PFSK-1 (cell line): ENCODE measurements around the gene PEAK1.

Experiments used
- FOXP2 ChIP-seq: optimal IDR thresholded peaks from 2 replicates; pipeline ENCODE3; 2011; ENCODE audit warnings: borderline replicate concordance, control low read depth, inconsistent platforms; ENCODE audit not compliant: insufficient read depth; ENCODE audit errors: extremely low read length, extremely low read depth
- POLR2AphosphoS5 ChIP-seq: IDR thresholded peaks from 2 replicates; pipeline ENCODE4 v1.6.1; 2012; ENCODE audit warnings: low read depth, mild to moderate bottlenecking, control low read depth, low read length, moderate library complexity
- REST ChIP-seq, 2 experiments: IDR thresholded peaks; 2 replicates each; pipeline versions ENCODE4 v1.6.1 to v1.8.0; 2011 to 2012; ENCODE audit warnings: low read depth in 2 of 2, low read length in 2 of 2, control low read depth in 1 of 2, inconsistent platforms in 1 of 2, mild to moderate bottlenecking in 1 of 2, moderate library complexity in 1 of 2; ENCODE audit not compliant: insufficient read depth in 1 of 2
- SIN3A ChIP-seq: IDR thresholded peaks from 2 replicates; pipeline ENCODE4 v1.6.1; 2012; ENCODE audit warnings: mild to moderate bottlenecking, low read length, moderate library complexity, borderline replicate concordance; ENCODE audit not compliant: insufficient read depth
- TAF1 ChIP-seq: IDR thresholded peaks from 2 replicates; pipeline ENCODE4 v1.6.1; 2012; ENCODE audit warnings: low read length, control low read depth, borderline replicate concordance; ENCODE audit not compliant: insufficient read depth

PEAK1 gene

GRCh38 chr15:77099741-77100463, 320.0 kb downstream of the PEAK1 start:
- TF ChIP-seq REST (IDR thresholded peaks at IDR 0.05; ENCODE audit: insufficient read depth in 1 of 2, low read depth in 2 of 2, low read length in 2 of 2) (no peak), TAF1 (no peak), POLR2AphosphoS5 (no peak), SIN3A (no peak), FOXP2 (no peak)

GRCh38 chr15:77098572-77098971, 321.3 kb downstream of the PEAK1 start:
- no peak for TF ChIP-seq POLR2AphosphoS5
- TF ChIP-seq TAF1, result no peak

GRCh38 chr15:77097921-77098320, 322.0 kb downstream of the PEAK1 start:
- TF ChIP-seq FOXP2 (no peak), SIN3A (no peak), POLR2AphosphoS5 (no peak), TAF1 (no peak), REST (IDR thresholded peaks at IDR 0.05; ENCODE audit: insufficient read depth in 1 of 2, low read depth in 2 of 2, low read length in 2 of 2) (no peak)

GRCh38 chr15:77097248-77097721, 322.6 kb downstream of the PEAK1 start:
- no peak for TF ChIP-seq POLR2AphosphoS5
- TF ChIP-seq SIN3A, result 0 out of 2 replicates have a peak, but pooled peaks have one; percentile 46

GRCh38 chr15:77096541-77096940, 323.4 kb downstream of the PEAK1 start:
- TF ChIP-seq TAF1, result no peak
- no peak for TF ChIP-seq POLR2AphosphoS5
- TF ChIP-seq REST (IDR thresholded peaks at IDR 0.05; ENCODE audit: insufficient read depth in 1 of 2, low read depth in 2 of 2, low read length in 2 of 2), result no peak
- TF ChIP-seq FOXP2, result no peak
- no peak for TF ChIP-seq SIN3A

GRCh38 chr15:77096138-77096537, 323.8 kb downstream of the PEAK1 start:
- TF ChIP-seq POLR2AphosphoS5 (no peak), REST (IDR thresholded peaks at IDR 0.05; ENCODE audit: insufficient read depth in 1 of 2, low read depth in 2 of 2, low read length in 2 of 2) (no peak), FOXP2 (no peak)
